Transverse colon (tissue), 4 donors: ENCODE measurements around the gene PRKG1. TPM values are rescaled to one million over a fixed set of nuclear protein-coding genes. Genes with fewer than 3 reads are reported as not detected.
"Not testable (repeated sequence)": the region's sequence is repeated elsewhere in the genome, so short reads cannot be mapped to it uniquely, and the experiment has no call there.

Experiments used
- DNase-seq: peaks from one replicate; pipeline ENCODE4 v3.0.0-alpha.2; 2019
- H3K27ac ChIP-seq, 4 donors: fragments of 200-600 bp; sonication (generic); 2 replicates each; pipeline ENCODE4 v1.5.1; 2016 to 2018; ENCODE audit warnings: inconsistent platforms in 4 of 4
- H3K27me3 ChIP-seq: fragments of 200-600 bp; sonication (generic); 2 replicates; pipeline ENCODE4 v1.5.1; 2017; ENCODE audit warnings: inconsistent platforms
- H3K36me3 ChIP-seq, 4 donors: fragments of 200-600 bp; sonication (generic); 2 replicates each; pipeline ENCODE4 v1.5.1; 2017 to 2019; ENCODE audit warnings: inconsistent platforms in 4 of 4
- H3K4me1 ChIP-seq, 4 donors: fragments of 200-600 bp; sonication (generic); 2 replicates each; pipeline ENCODE4 v1.5.1; 2017 to 2020; ENCODE audit warnings: inconsistent platforms in 4 of 4
- H3K4me3 ChIP-seq, 4 donors: fragments of 200-600 bp; sonication (generic); 1 replicate in 1 of 4; 2 replicates in 3 of 4; pipeline versions ENCODE4 v1.5.1 to v1.6.1; 2017 to 2019; ENCODE audit warnings: inconsistent platforms in 4 of 4
- H3K9me3 ChIP-seq, 2 donors: fragments of 200-600 bp; sonication (generic); 2 replicates each; pipeline ENCODE4 v1.5.1; 2017 to 2019; ENCODE audit warnings: inconsistent platforms in 2 of 2
- EP300 ChIP-seq: sonication (generic); formaldehyde crosslinking; IDR thresholded peaks from one replicate; pipeline ENCODE4 v1.6.1; 2017; ENCODE audit warnings: antibody characterized with exemption, low read depth
- POLR2A ChIP-seq: fragments of 450-650 bp; IDR thresholded peaks from one replicate; pipeline ENCODE4 v1.6.1; 2016; ENCODE audit warnings: antibody characterized with exemption, mild to moderate bottlenecking, moderate library complexity
- POLR2AphosphoS5 ChIP-seq, 3 donors: sonication (generic); formaldehyde crosslinking; IDR thresholded peaks; one replicate each; pipeline ENCODE4 v1.6.1; 2016; ENCODE audit warnings: antibody characterized with exemption in 3 of 3
- WGBS, 2 donors: methylation state at CpG; one replicate each; pipeline ENCODE4 v1.1.5; 2018; ENCODE audit warnings: low coverage in 1 of 2; 5-methylcytosine and 5-hydroxymethylcytosine counted together
- in situ Hi-C, 4 donors: fragments of 200-750 bp; cut with MboI; loops; one replicate each; pipeline versions ENCODE4 v1.15.0 to v1.15.1; 2017; ENCODE audit warnings: low sequenced_read_pairs in 3 of 4, low pct_ligation_motif_present in 1 of 4, low pct_unique_long_range_greater_than_20kb in 1 of 4
- intact Hi-C: fragments of 100-400 bp; cut with DNase I; formaldehyde crosslinking; loops from one replicate; pipeline ENCODE4 v1.15.1; 2023; ENCODE audit warnings: low total_unique reads
- total RNA-seq, 4 donors: library from RNA; depleted of rRNA; stranded (reverse); fragments of >200 nt; gene quantifications; one replicate each; pipeline ENCODE4 v1.1.0, GENCODE V29; 2016
- TF ChIP-seq, protein P1 (sequence below), 5 experiments: fragments of 200-600 bp in 3 of 5; fragments of 450-650 bp in 2 of 5; sonication (generic) in 3 of 5; IDR thresholded peaks; 1 replicate in 2 of 5; 2 replicates in 3 of 5; pipeline ENCODE4 v1.5.1; 2016 to 2017; ENCODE audit warnings: antibody characterized with exemption in 5 of 5, inconsistent platforms in 3 of 5, mild to moderate bottlenecking in 2 of 5, moderate library complexity in 1 of 5

Gene PRKG1
- total RNA-seq, 4 donors from 2014 or later: 17.6 to 30.6 (median 26.9) TPM

DNA sequence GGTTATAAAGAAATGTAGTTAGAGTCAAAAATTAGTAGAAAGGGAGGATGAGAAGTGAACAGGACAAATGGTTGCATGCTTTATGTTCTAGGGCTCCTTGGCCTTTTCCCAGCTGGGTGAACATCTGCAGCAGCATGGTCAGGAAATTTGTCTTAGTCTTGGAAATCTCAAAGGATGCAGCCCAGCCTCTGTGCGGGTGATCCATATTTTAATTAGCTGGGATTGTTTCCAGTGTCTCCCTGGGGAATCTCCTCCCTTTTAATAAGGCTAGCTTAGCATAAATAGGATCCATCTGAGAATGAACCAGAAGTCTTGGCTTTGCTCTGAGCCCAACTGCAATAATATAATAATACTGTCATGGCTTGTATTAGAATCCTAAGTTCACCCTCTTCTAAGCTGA, 198.3 kb downstream of the PRKG1 start:
- H3K27me3 ChIP-seq: no peaks in the 10 kb centered on the region
- TF ChIP-seq, protein P1, sequence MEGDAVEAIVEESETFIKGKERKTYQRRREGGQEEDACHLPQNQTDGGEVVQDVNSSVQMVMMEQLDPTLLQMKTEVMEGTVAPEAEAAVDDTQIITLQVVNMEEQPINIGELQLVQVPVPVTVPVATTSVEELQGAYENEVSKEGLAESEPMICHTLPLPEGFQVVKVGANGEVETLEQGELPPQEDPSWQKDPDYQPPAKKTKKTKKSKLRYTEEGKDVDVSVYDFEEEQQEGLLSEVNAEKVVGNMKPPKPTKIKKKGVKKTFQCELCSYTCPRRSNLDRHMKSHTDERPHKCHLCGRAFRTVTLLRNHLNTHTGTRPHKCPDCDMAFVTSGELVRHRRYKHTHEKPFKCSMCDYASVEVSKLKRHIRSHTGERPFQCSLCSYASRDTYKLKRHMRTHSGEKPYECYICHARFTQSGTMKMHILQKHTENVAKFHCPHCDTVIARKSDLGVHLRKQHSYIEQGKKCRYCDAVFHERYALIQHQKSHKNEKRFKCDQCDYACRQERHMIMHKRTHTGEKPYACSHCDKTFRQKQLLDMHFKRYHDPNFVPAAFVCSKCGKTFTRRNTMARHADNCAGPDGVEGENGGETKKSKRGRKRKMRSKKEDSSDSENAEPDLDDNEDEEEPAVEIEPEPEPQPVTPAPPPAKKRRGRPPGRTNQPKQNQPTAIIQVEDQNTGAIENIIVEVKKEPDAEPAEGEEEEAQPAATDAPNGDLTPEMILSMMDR (IDR thresholded peaks at IDR 0.05): no peak
- TF ChIP-seq EP300: no peak
- TF ChIP-seq POLR2AphosphoS5 (IDR thresholded peaks at IDR 0.05): no peak
- no peak for TF ChIP-seq POLR2A
- H3K27ac ChIP-seq: no peak overlapping the region
- intact Hi-C loops (no loop called here), in situ Hi-C loops (no loop called here)
- WGBS, 2 donors: 70% methylated on average over 1 of the region's 1 CpG; no CpG with 5 or more reads in 1 of the 2 donors
- H3K4me3 ChIP-seq: no peak overlapping the region
- no peak for DNase-seq
- H3K9me3 ChIP-seq: no peaks in the 10 kb centered on the region
- no peaks in the 10 kb centered on the region for H3K4me1 ChIP-seq
- H3K36me3 ChIP-seq: no peaks in the 10 kb centered on the region

DNA sequence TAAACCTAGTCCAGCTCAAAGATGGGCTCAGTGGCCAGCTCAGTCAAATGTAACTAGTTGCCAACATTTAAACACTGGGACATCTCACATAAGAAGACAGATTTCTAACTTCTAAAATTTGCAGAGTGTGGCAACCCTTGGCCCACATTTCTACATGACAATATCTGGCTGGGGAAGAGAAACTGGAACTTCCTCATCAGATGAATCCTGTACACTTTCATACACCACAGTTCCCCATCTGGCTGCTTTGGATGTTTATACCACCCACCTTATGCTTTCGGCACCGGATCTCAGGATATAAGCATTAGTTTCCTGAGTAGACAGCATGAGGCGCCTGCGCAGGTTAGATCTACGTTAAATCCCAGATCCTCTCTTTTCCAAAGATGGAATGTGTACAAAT, 199.3 kb downstream of the PRKG1 start:
- TF ChIP-seq, protein P1 (IDR thresholded peaks at IDR 0.05): no peak
- no peak for TF ChIP-seq EP300
- no peak for TF ChIP-seq POLR2AphosphoS5 (IDR thresholded peaks at IDR 0.05)
- TF ChIP-seq POLR2A: no peak
- Histone ChIP-seq H3K4me3 (no peak overlapping the region), H3K4me1 (no peaks in the 10 kb centered on the region), H3K27ac (no peak overlapping the region), H3K27me3 (no peaks in the 10 kb centered on the region), H3K36me3 (no peaks in the 10 kb centered on the region), H3K9me3 (no peaks in the 10 kb centered on the region)
- DNase-seq: no peak
- in situ Hi-C loops: no loop called here
- WGBS, 2 donors: 75% methylated on average over 5 of the region's 5 CpGs; no CpG with 5 or more reads in 1 of the 2 donors
- intact Hi-C loops: no loop called here

DNA sequence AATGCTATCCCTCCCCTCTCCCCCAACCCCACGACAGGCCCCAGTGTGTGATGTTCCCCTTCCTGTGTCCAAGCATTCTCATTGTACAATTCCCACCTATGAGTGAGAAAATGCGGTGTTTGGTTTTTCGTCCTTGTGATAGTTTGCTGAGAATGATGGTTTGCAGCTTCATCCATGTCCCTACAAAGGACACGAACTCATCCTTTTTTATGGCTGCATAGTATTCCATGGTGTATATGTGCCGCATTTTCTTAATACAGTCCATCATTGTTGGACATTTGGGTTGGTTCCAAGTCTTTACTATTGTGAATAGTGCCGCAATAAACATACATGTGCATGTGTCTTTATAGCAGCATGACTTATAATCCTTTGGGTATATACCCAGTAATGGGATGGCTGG, 201.8 kb downstream of the PRKG1 start:
- WGBS, 2 donors: 88 to 97% methylated on average over 5 to 6 of the region's 6 CpGs
- DNase-seq, intact Hi-C loops, H3K4me3 ChIP-seq, H3K9me3 ChIP-seq, in situ Hi-C loops, H3K27me3 ChIP-seq, H3K4me1 ChIP-seq, H3K36me3 ChIP-seq, H3K27ac ChIP-seq: not testable (repeated sequence)

DNA sequence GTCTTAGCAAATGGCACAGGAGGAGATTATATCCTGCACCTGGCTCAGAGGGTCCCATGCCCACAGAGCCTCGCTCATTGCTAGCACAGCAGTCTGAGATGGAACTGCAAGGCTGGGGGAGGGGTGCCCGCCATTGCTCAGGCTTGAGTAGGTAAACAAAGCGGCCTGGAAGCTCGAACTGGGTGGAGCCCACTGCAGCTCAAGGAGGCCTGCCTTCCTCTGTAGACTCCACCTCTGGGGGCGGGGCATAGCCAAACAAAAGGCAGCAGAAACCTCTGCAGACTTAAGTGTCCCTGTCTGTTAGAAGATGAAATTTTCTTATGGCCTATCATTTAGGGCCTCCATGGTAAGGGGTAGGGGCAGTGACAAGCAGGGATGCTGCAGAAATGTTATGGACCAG, 207.1 kb downstream of the PRKG1 start:
- H3K9me3 ChIP-seq, in situ Hi-C loops, H3K27me3 ChIP-seq, intact Hi-C loops, H3K4me1 ChIP-seq, H3K27ac ChIP-seq, H3K36me3 ChIP-seq, H3K4me3 ChIP-seq, DNase-seq: not testable (repeated sequence)
- WGBS, 2 donors: 69% methylated on average over 5 of the region's 5 CpGs; no CpG with 5 or more reads in 1 of the 2 donors

DNA sequence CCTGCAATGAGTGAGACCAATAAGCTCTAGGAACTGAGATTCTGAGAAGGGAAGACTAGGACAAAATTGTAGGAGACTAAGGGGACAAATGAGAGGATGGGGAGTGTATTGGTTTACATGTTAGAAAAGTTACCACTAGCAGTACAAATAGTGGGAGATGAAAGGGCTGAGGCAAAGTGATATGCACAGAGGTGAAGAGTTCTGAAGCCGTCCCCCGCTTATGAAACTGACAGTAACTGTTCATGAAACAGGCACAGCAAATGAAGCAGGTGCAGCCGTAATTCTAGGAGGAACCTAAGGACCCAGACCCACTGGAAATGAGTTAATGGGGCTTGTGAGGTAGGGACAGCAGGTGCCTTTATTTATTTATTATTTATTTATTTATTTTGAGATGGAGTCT, 211.3 kb downstream of the PRKG1 start:
- Histone ChIP-seq H3K27ac (no peak overlapping the region), H3K9me3 (no peaks in the 10 kb centered on the region), H3K27me3 (no peaks in the 10 kb centered on the region), H3K4me3 (no peak overlapping the region), H3K4me1 (peaks cover 0 to 3% (median 0%) of the 10 kb centered on the region in 4 donors), H3K36me3 (no peaks in the 10 kb centered on the region)
- intact Hi-C loops (no loop called here), in situ Hi-C loops (no loop called here)
- WGBS, 2 donors: 93 to 94% methylated on average over 3 of the region's 3 CpGs
- no peak for DNase-seq
- TF ChIP-seq POLR2AphosphoS5 (IDR thresholded peaks at IDR 0.05) (no peak), POLR2A (no peak), EP300 (no peak)
- TF ChIP-seq, protein P1 (IDR thresholded peaks at IDR 0.05): no peak
